ENCODE results near the gene PGS1. TPM values are rescaled to one million over a fixed set of nuclear protein-coding genes. Genes with fewer than 3 reads are reported as not detected.
A peak's percentile ranks its signal among the peaks of the same experiment; 100 is the strongest.

PGS1 gene
- total RNA-seq, 2 donors from 2014 or later, result 33.3 to 40.2 TPM

GRCh38 chr17:78438271-78438691 lies 59.8 kb downstream of the PGS1 start:
- intact Hi-C loops (cut with DNase I), result no loop called here
- no peaks in the 10 kb centered on the region for H3K9me3 ChIP-seq
- no peaks in the 10 kb centered on the region for H3K36me3 ChIP-seq
- H3K4me1 ChIP-seq, result no peaks in the 10 kb centered on the region
- no peak overlapping the region for H3K9ac ChIP-seq (ENCODE audit: low read depth in 2 of 2, low read length in 2 of 2)
- no peak overlapping the region for H3K4me3 ChIP-seq
- DNase-seq, result no peak
- no peak for TF ChIP-seq CTCF (IDR thresholded peaks at IDR 0.05)
- H3K27ac ChIP-seq, result no peak overlapping the region
- H3K27me3 ChIP-seq, result no peaks in the 10 kb centered on the region

- no peak for TF ChIP-seq CTCF (IDR thresholded peaks at IDR 0.05)
- Histone ChIP-seq H3K36me3 (no peaks in the 10 kb centered on the region), H3K27ac (no peak overlapping the region), H3K9me3 (no peaks in the 10 kb centered on the region), H3K27me3 (no peaks in the 10 kb centered on the region), H3K4me3 (no peak overlapping the region), H3K9ac (ENCODE audit: low read depth in 2 of 2, low read length in 2 of 2) (no peak overlapping the region), H3K4me1 (no peaks in the 10 kb centered on the region)
- no peak for DNase-seq
- intact Hi-C loops (cut with DNase I), result no loop called here
Observed at GRCh38 chr17:78438694-78439325, 60.4 kb downstream of the PGS1 start.

GRCh38 chr17:78441271-78441971 lies 63.0 kb downstream of the PGS1 start:
- intact Hi-C loops (cut with DNase I), result no loop called here
- no peak overlapping the region for H3K27ac ChIP-seq
- no peaks in the 10 kb centered on the region for H3K4me1 ChIP-seq
- H3K9ac ChIP-seq (ENCODE audit: low read depth in 2 of 2, low read length in 2 of 2), result no peak overlapping the region
- no peaks in the 10 kb centered on the region for H3K36me3 ChIP-seq
- no peak overlapping the region for H3K4me3 ChIP-seq
- no peak for DNase-seq
- H3K9me3 ChIP-seq, result no peaks in the 10 kb centered on the region
- no peaks in the 10 kb centered on the region for H3K27me3 ChIP-seq
- TF ChIP-seq CTCF (IDR thresholded peaks at IDR 0.05), result no peak

- no peak for TF ChIP-seq CTCF (IDR thresholded peaks at IDR 0.05)
- Histone ChIP-seq H3K27me3 (no peaks in the 10 kb centered on the region), H3K4me1 (no peaks in the 10 kb centered on the region), H3K36me3 (no peaks in the 10 kb centered on the region), H3K4me3 (no peak overlapping the region), H3K27ac (no peak overlapping the region), H3K9ac (ENCODE audit: low read depth in 2 of 2, low read length in 2 of 2) (peak overlapping the region in 1 of 2 donors; percentile 3), H3K9me3 (no peaks in the 10 kb centered on the region)
- peak; percentile 39 for DNase-seq
- intact Hi-C loops (cut with DNase I), result no loop called here
Observed at GRCh38 chr17:78442648-78443218, 64.3 kb downstream of the PGS1 start.

- TF ChIP-seq CTCF (IDR thresholded peaks at IDR 0.05), result no peak
- H3K27me3 ChIP-seq, result no peaks in the 10 kb centered on the region
- H3K4me3 ChIP-seq, result no peak overlapping the region
- no peaks in the 10 kb centered on the region for H3K36me3 ChIP-seq
- H3K27ac ChIP-seq, result no peak overlapping the region
- H3K9me3 ChIP-seq, result no peaks in the 10 kb centered on the region
- intact Hi-C loops (cut with DNase I), result no loop called here
- no peak overlapping the region for H3K9ac ChIP-seq (ENCODE audit: low read depth in 2 of 2, low read length in 2 of 2)
- DNase-seq, result no peak
- no peaks in the 10 kb centered on the region for H3K4me1 ChIP-seq
Observed at GRCh38 chr17:78444392-78444791, 65.9 kb downstream of the PGS1 start.

Data from colonic mucosa (tissue), 4 donors.